HG03108 (cell line): ENCODE measurements around the gene C8A.

Experiments used
- ATAC-seq: cut with Tn5 transposase; IDR thresholded peaks from one replicate; pipeline ENCODE4 v1.9.1; 2021; ENCODE audit warnings: moderate library complexity; ENCODE audit not compliant: unreplicated experiment

C8A gene

DNA sequence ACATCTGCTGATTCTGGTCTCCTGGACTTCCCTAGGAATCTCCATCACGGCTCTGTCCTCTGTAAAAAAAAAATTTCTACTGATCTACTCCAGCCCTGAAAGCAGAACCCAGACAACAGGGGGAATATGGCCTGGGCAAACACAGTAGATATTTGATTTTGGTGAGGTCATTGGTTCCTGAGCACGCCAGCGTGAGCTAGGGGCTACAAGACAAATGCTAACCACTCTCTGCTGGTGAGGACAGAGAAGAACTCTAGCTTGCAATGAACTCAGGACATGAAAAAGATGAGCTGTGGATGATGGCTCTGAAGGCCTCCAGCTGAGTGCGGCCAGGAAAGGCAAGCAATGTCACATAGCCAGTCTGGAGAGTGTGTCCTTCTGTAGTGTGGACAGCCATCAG lies 18.2 kb upstream of the C8A start:
- ATAC-seq = no peak

DNA sequence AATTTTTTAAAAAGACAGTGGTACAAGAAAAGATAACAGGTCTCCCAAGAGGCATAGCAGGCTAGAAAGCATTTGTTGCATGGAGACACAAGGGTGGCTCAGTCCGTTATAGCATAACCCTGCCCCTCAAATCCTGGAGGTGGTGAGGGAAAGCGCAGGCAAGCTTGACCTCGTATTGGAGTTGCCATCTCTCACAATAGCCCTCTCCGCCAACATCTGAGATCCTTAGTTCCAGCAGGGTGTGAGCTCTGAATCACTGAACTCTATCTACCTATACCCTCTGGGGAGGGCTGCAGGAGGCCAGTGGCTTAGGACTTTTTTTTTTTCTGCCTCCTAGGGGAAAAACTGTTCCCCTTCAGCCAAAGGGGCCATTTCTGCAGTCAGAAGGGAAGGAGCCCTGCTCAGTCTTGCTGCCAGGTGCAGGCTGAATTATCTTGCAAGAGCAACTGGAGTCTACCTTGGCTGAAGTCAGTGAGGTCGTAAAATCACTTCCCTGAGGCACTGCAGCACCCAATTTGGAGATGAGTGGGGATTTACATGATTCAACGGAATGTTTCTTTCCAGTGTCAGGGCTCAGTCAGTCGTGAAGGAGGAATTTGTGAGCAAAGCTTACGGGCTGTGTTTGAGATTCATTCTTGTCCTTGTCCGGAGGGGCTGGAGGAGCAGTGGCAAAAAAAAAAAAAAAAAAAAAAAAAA lies 17.2 kb upstream of the C8A start:
- no peak for ATAC-seq

DNA sequence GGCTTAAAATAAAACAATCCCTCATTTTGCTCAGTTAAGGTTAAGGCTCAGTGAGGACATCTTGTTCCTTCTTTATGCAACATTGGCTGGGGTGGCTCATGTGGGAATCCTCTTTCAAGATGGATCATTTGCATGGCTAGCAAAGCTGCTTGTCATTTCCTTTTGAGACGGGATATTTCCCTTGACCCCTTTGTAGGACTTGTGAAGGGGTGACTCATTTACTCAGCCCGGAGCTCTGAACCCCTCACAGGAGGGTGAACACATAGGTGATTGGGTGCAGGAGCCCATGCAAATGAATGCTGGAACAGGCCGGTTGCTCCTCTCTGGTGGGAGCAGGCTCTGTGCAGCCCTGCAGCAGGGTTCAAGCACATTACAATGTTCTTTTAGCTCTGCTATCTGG lies 15.8 kb upstream of the C8A start:
- ATAC-seq = no peak

DNA sequence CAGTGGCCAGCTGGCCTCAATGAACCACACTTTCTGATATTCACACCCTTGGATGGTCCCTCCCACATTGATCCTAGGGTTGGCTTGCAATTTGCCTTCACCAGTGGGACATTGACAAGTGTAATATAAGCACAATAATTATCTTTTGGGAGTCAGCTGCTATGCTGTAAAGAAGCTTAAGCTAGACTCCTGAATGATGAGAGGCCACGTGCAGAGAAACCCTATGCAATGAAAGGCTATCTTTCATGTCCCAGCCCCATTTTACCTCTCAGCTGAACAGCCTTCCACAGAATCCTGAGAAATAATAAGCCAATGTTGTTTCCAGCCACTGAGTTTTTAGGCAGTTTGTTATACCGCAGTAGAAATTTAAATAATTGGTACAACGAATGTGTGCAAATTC lies 11.1 kb upstream of the C8A start:
- ATAC-seq = no peak

DNA sequence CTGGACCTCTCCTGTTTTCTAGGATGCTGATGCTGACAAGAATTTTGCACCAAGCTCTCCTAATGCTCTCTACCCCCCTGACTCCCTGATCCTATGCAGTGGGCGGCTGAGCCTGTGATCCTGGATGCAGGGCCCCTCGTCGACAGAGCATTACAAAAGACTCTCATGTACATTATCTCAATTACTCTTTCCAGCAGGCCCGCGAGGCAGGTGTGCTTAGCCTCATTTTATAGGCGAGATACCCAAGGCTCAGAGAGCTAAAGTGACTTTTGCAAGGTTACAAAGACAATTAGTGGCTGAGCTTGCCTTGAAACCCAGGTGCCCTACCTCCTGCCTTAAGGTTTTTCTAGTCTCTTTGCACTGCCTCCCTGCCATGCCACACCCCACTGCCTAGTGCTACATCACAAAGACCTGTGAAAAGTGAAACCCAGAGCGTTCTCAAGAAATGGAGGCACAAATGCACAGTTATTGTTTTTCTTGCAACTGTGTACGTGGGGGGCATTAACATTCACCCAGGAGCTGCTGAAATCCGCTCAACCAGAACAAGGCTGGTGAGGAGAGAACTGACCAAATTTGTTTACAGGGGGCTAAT lies 10.0 kb upstream of the C8A start:
- no peak for ATAC-seq

DNA sequence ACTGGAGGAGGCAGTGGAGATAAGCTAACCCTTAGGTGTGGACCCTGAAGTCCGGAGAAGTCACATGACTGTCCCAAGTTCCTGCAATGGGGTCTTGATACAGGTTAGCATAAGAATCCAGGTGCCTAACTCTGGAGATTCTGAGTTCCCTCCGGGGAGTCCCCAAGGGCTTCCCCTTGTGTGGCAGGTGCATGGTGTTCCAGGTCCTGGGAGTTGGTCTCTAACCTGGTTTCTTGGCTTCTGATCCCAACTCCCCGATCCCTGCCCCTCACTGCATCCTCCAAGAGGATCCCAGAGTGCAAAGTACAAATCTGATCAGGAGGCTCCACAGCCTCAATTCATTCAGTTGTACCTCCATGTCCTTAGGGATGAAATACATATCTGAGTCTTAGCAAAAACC lies 9.3 kb upstream of the C8A start:
- no peak for ATAC-seq

DNA sequence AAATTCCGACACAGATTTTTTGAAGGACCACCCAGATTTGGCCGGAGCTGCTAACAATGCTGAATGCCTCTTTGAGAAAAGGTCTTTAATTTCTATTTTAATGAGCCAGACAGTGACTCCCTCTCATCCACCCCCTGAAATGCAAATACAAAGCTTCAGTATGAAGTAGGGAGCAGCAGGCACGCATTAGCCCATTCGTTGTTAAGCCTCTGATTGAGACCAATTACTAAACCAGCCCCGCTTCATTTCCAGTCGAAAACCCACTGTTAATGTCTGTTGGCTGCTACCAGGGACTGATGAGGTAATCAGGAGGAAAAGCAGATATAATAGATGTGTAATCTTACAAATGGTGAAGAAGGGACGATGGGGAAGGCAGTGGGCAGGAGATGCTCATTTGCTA lies 4.8 kb upstream of the C8A start:
- no peak for ATAC-seq

DNA sequence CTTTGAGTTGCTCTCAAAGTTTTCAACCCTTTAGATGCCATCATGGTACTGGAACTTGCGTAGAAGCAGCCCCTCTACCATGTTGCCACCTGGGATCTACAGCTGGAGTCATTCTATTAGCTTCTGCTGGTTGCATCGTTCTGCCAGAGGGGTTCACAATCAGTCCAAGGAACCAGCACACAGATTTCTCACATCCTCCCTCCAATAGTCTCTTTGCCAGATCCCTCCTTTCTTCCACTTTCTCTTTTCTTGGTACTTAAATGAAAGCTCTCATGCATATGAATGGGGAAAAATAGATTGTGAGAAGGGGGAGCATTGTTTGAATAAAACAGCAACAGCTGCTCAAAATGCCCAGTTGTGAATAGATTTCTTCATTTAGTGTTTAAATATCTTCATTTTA lies 4.2 kb upstream of the C8A start:
- no peak for ATAC-seq

DNA sequence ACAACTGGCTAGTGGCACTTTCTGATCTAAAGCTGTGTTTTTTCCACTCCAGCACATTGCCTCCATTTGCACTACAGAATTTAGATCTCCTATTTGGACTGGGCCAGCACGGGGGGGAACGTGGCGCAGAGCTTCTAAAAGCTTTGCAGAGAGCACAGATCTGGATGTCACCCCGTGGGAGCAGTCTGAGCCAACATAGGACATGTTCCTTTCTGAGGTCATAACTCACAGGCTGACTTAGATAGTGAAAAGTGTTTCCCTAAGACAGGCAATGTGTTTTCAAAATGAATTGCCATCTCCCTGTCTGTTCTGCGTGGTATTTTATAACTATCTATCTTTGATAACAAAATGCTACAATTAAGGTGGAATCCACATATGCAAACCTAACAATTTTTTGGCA lies 3.7 kb upstream of the C8A start:
- no peak for ATAC-seq

DNA sequence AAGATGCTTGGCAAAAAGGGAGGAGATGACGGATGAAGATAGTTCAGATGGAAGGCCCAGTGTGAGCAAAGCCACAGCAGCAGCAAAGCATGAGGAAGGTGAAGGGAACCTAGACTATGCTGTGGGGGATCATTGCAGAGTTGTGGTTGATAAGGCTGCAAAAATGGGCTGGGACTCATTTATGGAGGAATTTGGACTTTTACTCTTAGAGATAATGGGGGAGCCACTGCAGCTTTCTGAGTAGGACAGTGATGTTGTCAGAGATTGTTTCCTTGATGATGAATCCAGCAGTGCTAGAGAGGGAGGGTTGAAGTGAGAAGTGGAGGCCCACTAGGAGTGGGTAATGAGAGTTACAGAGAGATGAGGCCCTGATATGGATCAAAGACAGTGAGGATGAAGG lies 2.1 kb upstream of the C8A start:
- no peak for ATAC-seq

DNA sequence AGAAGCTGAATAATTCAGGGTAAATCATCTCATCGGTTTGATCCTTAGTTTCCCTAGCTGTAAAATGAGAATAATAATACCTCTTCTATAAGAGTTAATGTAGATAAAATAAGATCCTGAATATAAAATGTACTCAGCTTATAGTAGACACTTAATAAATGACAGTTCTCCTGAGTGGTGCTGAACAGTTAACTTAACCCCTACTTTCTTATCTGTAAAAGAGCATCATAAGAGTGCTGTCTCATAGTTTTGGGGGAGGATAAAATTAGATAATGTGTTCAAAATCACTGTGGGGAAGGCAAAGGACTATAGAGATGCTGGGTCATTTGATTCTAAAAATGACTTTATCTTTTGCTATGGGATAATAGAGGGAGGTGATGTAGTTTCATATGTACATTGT lies 593 bp downstream of the C8A start:
- no peak for ATAC-seq

DNA sequence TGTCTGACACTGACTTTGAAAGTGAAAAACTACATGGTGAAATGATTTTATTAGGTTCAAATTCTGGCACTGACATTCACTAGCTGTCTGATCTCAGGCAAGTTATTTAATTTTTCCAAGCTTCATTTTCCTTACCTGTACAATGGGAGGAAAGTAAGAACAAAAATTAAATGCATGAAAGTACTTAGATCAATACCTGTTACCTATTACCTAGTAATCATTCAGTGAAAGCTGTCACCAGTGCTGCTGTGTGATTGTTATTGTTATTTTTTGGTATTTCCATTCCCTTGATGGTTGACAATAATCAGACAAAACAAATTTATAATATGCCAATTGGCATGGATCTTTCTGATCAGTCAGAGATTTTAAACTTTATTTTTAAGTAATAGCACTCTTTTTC lies 1.6 kb downstream of the C8A start:
- no peak for ATAC-seq

DNA sequence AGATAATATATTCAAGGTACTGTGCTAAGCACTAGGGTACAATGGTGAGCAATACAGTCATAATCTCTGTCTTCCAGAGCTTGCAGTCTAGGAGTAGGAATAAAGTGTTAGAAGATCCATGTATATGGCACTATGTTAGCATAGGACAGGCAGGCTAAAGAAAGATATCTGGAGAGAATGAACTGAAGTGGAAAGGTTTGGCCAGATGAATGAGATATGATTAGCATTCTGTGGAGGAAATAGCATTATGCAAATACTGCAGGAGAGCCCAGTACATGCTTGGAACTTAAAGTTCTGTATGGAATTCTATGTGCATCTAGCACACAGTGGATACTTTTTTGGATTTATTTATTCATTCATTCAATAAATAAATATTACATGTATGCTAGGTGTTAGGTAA lies 4.7 kb downstream of the C8A start:
- no peak for ATAC-seq

DNA sequence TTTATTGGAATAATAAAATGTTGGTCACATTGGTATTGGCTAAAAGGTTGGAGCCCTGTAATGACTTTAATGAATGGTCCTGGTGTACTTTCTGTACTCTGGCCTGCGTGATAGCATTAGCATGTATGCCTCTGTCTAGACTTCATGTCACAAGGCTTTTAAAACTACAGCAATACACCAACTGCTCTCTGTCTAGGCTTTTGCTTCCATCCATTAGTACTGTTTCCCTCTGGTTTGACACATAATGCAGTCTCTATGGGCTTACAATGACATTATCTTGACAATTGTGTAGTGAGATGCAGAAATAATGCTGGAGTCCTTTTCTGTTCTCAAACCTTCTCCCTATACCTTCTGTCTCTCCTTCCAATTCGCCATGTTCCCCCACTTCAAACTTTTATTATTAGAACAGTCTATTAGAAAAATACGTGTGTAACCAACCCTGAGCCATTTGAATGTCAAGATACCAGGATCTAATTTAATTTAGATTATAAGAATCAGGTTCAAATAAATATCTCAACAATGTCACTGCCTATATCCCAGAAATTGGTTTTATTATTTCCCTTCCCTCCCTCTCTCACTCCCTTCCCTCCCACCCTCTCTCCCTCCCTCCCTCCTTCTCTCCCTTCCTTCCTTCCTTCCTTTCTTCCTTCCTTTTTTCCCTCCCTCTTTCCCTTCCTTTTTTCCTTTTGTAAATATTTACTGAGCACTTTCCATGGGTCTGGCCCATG lies 8.8 kb downstream of the C8A start:
- no peak for ATAC-seq

DNA sequence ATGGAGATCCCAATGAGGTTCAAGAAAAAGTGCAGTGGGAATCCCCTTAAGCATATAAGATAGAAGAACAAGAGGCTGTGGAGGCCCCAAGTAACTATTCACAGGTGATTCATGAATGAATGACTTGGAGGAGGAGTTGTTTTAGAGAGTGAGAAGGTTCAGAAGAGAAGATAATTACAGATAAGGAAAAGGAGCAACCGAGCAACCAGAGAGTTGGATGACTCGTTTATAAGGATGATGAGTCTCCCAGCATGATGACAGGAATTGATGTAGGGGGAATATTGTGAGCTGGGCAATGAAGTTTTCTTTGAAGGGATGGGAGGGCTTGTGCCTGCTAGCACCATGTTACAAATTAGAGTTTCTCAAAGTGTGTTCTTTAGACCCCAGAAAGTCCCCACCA lies 9.8 kb downstream of the C8A start:
- no peak for ATAC-seq

DNA sequence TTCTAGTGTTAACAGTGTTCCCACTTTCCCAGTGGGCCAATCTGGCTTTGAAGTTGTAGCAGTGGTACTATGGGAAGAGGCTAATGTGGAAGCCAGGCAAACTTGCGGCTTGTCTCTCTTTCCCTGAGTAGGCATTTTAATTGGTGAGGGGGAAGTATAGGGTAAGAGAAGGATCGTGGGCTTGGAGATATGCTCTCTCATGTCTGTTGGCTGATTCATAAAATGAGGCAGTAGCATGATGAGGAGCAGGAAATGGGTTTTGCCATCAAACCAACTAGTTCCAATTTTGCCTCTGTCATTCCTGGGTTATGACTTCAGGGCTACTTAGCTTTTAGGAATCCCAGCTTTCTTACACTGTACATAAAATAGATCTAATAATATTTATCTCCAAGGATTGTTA lies 12.1 kb downstream of the C8A start:
- ATAC-seq = no peak

DNA sequence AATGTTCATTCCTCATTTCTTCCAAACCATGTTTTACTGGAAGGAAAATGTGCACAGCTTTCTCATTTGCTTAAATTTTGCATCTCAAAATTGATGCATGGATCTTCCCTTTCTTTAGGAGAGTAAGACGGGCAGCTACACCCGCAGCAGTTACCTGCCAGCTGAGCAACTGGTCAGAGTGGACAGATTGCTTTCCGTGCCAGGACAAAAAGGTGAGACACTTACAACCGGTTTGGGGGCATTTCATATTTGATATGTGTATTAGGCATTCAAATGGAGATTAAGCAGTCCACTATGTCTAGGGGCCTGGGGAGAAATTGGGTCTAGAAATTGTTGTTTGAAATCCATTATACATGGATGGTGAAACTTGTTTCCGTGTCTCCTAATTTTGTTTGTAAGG lies 12.9 kb downstream of the C8A start:
- no peak for ATAC-seq

DNA sequence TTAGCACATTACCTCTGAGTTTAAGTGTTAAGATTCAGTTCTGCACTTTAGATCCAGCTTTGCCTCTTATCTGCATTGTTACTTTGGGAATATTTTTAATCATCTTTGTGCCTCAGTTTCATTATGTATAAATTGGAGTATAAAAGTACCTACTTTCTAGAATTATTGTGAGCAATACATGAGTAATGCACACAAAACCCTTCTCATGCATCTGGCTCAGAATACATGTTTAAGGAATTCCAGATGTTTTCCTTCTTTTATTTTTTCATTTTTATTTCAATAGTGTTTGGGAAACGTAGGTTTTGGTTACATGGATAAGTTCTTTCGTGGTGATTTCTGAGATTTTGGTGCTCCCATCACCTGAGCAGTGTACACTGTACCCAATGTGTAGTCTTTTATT lies 14.2 kb downstream of the C8A start:
- ATAC-seq = no peak

DNA sequence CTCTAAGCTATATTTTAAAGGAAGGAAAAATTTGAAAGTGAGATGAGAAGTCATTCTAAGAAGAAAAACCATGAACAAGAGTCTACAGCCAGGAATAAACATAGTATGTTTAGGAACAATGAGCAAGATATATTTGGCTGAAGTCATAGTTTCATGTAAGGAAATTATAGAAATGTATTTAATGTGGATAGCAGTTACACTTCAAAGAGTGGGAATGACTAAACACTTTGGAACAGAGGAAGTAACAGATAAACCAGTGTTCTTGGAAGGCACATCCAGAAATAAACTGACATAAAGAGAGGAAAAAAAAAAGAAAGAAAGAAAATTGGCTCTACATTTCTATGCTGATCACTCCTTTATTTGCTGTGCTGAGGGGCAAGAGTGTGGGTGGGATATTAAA lies 18.0 kb downstream of the C8A start:
- ATAC-seq = no peak

DNA sequence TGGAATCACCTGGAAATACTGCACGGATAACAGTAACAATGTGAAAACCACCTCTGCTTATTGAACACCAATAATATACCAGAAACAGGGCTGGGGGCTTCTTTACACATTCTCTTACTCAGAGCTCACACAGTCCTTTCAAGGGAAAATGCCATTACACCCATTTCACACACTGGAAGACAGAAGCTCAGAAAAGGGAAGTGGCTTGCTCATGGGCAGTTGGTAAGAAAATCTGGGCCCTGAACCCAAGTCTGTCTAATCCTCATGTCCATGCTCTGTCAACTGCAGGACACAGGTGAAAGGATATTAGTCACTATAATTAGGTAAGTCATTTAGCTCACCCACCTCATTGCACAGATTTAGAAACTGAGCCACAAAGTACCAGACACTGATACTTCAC lies 18.6 kb downstream of the C8A start:
- ATAC-seq = no peak

DNA sequence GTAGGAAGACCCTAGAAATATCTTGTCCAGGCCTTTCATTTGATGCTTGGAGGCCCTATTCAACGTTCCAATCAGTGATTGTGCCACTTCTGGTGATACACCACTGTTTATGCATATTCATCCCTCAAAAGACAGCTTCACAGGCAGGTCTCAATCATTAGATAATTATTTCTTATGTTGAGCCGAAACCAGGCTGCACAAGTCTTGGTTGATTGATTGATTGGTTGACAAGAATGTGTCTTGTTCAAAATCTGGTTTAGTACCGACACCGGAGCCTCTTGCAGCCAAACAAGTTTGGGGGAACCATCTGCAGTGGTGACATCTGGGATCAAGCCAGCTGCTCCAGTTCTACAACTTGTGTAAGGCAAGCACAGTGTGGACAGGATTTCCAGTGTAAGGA lies 20.1 kb downstream of the C8A start:
- no peak for ATAC-seq

DNA sequence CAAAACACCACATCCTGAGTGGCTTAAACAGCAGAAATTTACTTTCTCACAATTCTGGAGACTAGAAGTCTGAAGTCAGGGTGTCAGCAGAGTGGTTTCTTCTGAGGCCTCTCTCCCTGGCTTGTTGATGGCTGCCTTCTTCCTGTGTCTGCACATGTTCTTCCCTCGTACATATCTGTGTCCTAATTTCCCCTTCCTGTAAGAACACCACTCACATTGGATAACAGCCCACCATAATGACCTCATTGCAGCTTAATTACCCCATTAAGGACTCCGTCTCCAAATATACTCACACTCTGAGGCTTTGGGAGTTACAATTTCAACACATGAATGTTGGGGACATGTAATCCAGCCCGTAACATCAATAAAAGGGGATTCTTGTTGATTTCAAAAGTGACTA lies 23.4 kb downstream of the C8A start:
- no peak for ATAC-seq

DNA sequence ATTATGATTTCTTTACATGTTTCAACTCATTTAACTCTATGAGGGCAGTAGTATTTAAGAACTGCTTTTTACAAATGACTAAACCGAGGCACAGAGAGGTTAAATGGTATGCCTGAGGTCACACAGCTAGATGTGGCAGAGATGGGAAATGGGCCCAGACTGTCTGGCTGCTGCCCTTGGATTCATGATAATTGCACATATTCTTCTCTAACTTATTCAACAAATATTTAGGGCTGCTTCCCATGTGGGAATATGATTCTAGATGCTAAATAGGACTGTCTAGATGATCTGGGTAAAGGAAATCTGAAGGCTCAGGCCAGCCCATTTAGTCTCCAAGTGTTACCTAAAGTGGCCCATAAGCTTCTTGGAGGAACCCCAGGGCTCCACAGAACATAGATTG lies 26.2 kb downstream of the C8A start:
- no peak for ATAC-seq
